HCT116 (cell line): ENCODE results near the gene FHDC1. TPM values are rescaled to one million over a fixed set of nuclear protein-coding genes. Genes with fewer than 3 reads are reported as not detected.

Experiments used
- ATAC-seq: fragments of 200-7000 bp; cut with Tn5 transposase; 2 replicates; pipeline ENCODE4 v1.9.1; 2020; ENCODE audit warnings: mild to moderate bottlenecking, moderate library complexity
- BruUV-seq: library from RNA; stranded (reverse); fragments of 400-500 nt; replicated peaks from 2 replicates; lab custom pipeline; 2021; lab: Mats Ljungman, UMichigan
- CTCF ChIA-PET: fragments of 300-600 bp; sonication (Branson Sonifier 250); formaldehyde crosslinking; loops from one replicate; lab custom pipeline; 2021; ENCODE audit warnings: antibody characterized with exemption; lab: Charles Lee
- POLR2A ChIA-PET: fragments of 300-600, 350-600 bp; sonication (Branson Sonifier 250); formaldehyde crosslinking; loops from one replicate; lab custom pipeline; 2021; ENCODE audit warnings: antibody characterized with exemption; lab: Charles Lee
- RAD21 ChIA-PET, 2 experiments: fragments of 300-600 bp; sonication (Branson Sonifier 250); formaldehyde crosslinking; loops; one replicate each; lab custom pipeline; 2023; ENCODE audit warnings: low total read pairs in 2 of 2; ENCODE audit not compliant: uncharacterized antibody in 2 of 2, unreplicated experiment in 2 of 2, low non-redundant PET in 1 of 2; lab: Charles Lee
- DNase-seq: peaks from one replicate; pipeline ENCODE4 v3.0.0-alpha.2; 2010; ENCODE audit warnings: low read depth, low spot score
- H2AFZ ChIP-seq: fragments of 200-600 bp; shearing (Covaris generic), sonication (generic); 2 replicates; pipeline ENCODE4 v1.6.1; 2017; ENCODE audit warnings: low read depth, mixed run types, mixed read lengths, antibody characterized with exemption, low read length; ENCODE audit not compliant: poor library complexity, severe bottlenecking
- H3K27ac ChIP-seq: 2 replicates; pipeline ENCODE4 v1.5.1; 2012; ENCODE audit warnings: low read depth, low read length
- H3K27me3 ChIP-seq: fragments of 200-600 bp; sonication (generic); 2 replicates; pipeline ENCODE4 v1.6.1; 2016; ENCODE audit warnings: mixed run types, low read length, mixed read lengths; ENCODE audit not compliant: insufficient read depth
- H3K36me3 ChIP-seq, 2 experiments: fragments of 200-500 bp in 1 of 2; fragments of 200-600 bp in 1 of 2; sonication (Bioruptor generic) in 1 of 2; sonication (generic) in 1 of 2; 2 replicates each; pipeline versions ENCODE4 v1.5.1 to v1.6.1; 2014 to 2016; ENCODE audit warnings: low read length in 2 of 2, inconsistent platforms in 1 of 2, mixed read lengths in 1 of 2, mixed run types in 1 of 2; ENCODE audit not compliant: insufficient read depth in 2 of 2, control insufficient read depth in 1 of 2
- H3K4me1 ChIP-seq, 2 experiments: fragments of 200-600 bp in 1 of 2; sonication (generic) in 1 of 2; 2 replicates each; pipeline versions ENCODE4 v1.5.1 to v1.6.1; 2012 to 2017; ENCODE audit warnings: low read length in 2 of 2, inconsistent platforms in 1 of 2, mild to moderate bottlenecking in 1 of 2, mixed read lengths in 1 of 2, mixed run types in 1 of 2, moderate library complexity in 1 of 2; ENCODE audit not compliant: insufficient read depth in 2 of 2, control insufficient read depth in 1 of 2
- H3K4me2 ChIP-seq: fragments of 200-600 bp; sonication (generic); 2 replicates; pipeline ENCODE4 v1.6.1; 2017; ENCODE audit warnings: mixed run types, low read length, mixed read lengths
- H3K4me3 ChIP-seq, 2 experiments: fragments of 200-600 bp in 1 of 2; sonication (generic) in 1 of 2; replicated peaks in 1 of 2; 2 replicates each; pipeline ENCODE4 v1.5.1; 2011 to 2016; ENCODE audit warnings: low read length in 2 of 2, control low read depth in 1 of 2, low read depth in 1 of 2, mild to moderate bottlenecking in 1 of 2, mixed read lengths in 1 of 2, mixed run types in 1 of 2
- H3K79me2 ChIP-seq: fragments of 200-600 bp; sonication (generic); 2 replicates; pipeline ENCODE4 v1.6.1; 2017; ENCODE audit warnings: mild to moderate bottlenecking, mixed run types, low read length, moderate library complexity, mixed read lengths; ENCODE audit not compliant: insufficient read depth
- H3K9ac ChIP-seq: fragments of 200-600 bp; sonication (generic); 2 replicates; pipeline ENCODE4 v1.6.1; 2016; ENCODE audit warnings: low read length, mixed read lengths
- H3K9me2 ChIP-seq: fragments of 200-600 bp; sonication (generic), shearing (Covaris generic); 2 replicates; pipeline ENCODE4 v1.6.1; 2017; ENCODE audit warnings: mixed run types, mild to moderate bottlenecking, moderate library complexity; ENCODE audit not compliant: insufficient read depth
- H3K9me3 ChIP-seq, 2 experiments: fragments of 200-500 bp in 1 of 2; fragments of 200-600 bp in 1 of 2; sonication (Bioruptor generic) in 1 of 2; sonication (generic) in 1 of 2; 2 replicates each; pipeline ENCODE4 v1.6.1; 2014 to 2017; ENCODE audit warnings: low read length in 2 of 2, mixed read lengths in 2 of 2, inconsistent platforms in 1 of 2, low read depth in 1 of 2, mild to moderate bottlenecking in 1 of 2, mixed run types in 1 of 2, moderate library complexity in 1 of 2; ENCODE audit not compliant: control insufficient read depth in 1 of 2, insufficient read depth in 1 of 2
- H4K20me1 ChIP-seq: fragments of 200-600 bp; sonication (generic), shearing (Covaris generic); 2 replicates; pipeline ENCODE4 v1.6.1; 2017; ENCODE audit warnings: mixed run types, mild to moderate bottlenecking, moderate library complexity; ENCODE audit not compliant: insufficient read depth
- CEBPB ChIP-seq: IDR thresholded peaks from 2 replicates; pipeline ENCODE4 v1.6.1; 2012; ENCODE audit warnings: low read depth
- EZH2phosphoT487 ChIP-seq: fragments of 200-600 bp; IDR thresholded peaks from 2 replicates; pipeline ENCODE4 v1.6.1; 2018; ENCODE audit warnings: antibody characterized with exemption, borderline replicate concordance
- RAD21 ChIP-seq: IDR thresholded peaks from 2 replicates; pipeline ENCODE4 v1.6.1; 2012; ENCODE audit warnings: low read depth, mild to moderate bottlenecking
- SIN3A ChIP-seq: IDR thresholded peaks from 2 replicates; pipeline ENCODE4 v1.6.1; 2012; ENCODE audit warnings: low read depth
- SP1 ChIP-seq: IDR thresholded peaks from 2 replicates; pipeline ENCODE4 v1.6.1; 2012; ENCODE audit warnings: low read depth
- TCF7L2 ChIP-seq: IDR thresholded peaks from 2 replicates; pipeline ENCODE4 v1.7.0; 2011; ENCODE audit warnings: borderline replicate concordance, inconsistent platforms; ENCODE audit not compliant: insufficient read depth, insufficient read length; ENCODE audit errors: extremely low read depth
- intact Hi-C: fragments of 100-400 bp; cut with micrococcal nuclease; formaldehyde crosslinking; loops from 2 replicates; pipeline ENCODE4 v1.10.0; 2022
- total RNA-seq: library from RNA; stranded (reverse); gene quantifications from one replicate; pipeline ENCODE4 v1.2.1, GENCODE V29; 2021; ENCODE audit not compliant: unreplicated experiment
- TF ChIP-seq, protein P1 (sequence below), 3 experiments: fragments of 200-600 bp in 1 of 3; sonication (generic) in 1 of 3; IDR thresholded peaks in 2 of 3; conservative IDR thresholded peaks in 1 of 3; 2 replicates each; pipeline ENCODE4 v1.5.1; 2012 to 2017; ENCODE audit warnings: low read depth in 2 of 3, low read length in 2 of 3, antibody characterized with exemption in 1 of 3, borderline replicate concordance in 1 of 3, control low read depth in 1 of 3, mild to moderate bottlenecking in 1 of 3, mixed read lengths in 1 of 3, mixed run types in 1 of 3, moderate library complexity in 1 of 3; ENCODE audit not compliant: insufficient read depth in 1 of 3

FHDC1 gene
- total RNA-seq, 1 experiment from 2014 or later: 1.8 TPM

- Histone ChIP-seq H3K4me3 (peak overlapping the region; percentile 60 to 66; a peak in 3 of 4 replicates), H3K9me3 (no peaks in the 10 kb centered on the region), H3K4me2 (peak overlapping the region; percentile 97), H3K4me1 (peaks cover 14 to 32% of the 10 kb centered on the region in 2 experiments), H3K27me3 (peaks cover 21% of the 10 kb centered on the region; the same call in 1 of the 2 replicates), H4K20me1 (no peaks in the 10 kb centered on the region), H3K79me2 (no peaks in the 10 kb centered on the region), H3K27ac (0 out of 2 replicates have a peak overlapping the region, but pooled peaks have one; percentile 43), H3K9ac (0 out of 2 replicates have a peak overlapping the region, but pooled peaks have one; percentile 52), H3K9me2 (no peaks in the 10 kb centered on the region), H3K36me3 (no peaks in the 10 kb centered on the region), H2AFZ (peak overlapping the region; percentile 42)
- ChIA-PET CTCF (interaction anchor here (1.5 to 1.8 kb wide), 2 partner anchors 148 to 193 kb away, joined by 6 read pairs; no protein-coding TSS in a partner anchor), RAD21 (no interaction called here), POLR2A (no interaction called here)
- TF ChIP-seq, protein P1, sequence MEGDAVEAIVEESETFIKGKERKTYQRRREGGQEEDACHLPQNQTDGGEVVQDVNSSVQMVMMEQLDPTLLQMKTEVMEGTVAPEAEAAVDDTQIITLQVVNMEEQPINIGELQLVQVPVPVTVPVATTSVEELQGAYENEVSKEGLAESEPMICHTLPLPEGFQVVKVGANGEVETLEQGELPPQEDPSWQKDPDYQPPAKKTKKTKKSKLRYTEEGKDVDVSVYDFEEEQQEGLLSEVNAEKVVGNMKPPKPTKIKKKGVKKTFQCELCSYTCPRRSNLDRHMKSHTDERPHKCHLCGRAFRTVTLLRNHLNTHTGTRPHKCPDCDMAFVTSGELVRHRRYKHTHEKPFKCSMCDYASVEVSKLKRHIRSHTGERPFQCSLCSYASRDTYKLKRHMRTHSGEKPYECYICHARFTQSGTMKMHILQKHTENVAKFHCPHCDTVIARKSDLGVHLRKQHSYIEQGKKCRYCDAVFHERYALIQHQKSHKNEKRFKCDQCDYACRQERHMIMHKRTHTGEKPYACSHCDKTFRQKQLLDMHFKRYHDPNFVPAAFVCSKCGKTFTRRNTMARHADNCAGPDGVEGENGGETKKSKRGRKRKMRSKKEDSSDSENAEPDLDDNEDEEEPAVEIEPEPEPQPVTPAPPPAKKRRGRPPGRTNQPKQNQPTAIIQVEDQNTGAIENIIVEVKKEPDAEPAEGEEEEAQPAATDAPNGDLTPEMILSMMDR (IDR thresholded peaks at IDR 0.05 in 2 of 3, conservative IDR thresholded peaks at IDR 0.05 in 1 of 3; ENCODE audit: borderline replicate concordance in 1 of 3, insufficient read depth in 1 of 3, low read depth in 2 of 3, low read length in 2 of 3): 0 out of 6 replicates have a peak, but pooled peaks of 2 of the 3 experiments have one; percentile 10 to 11
- TF ChIP-seq SIN3A: 0 out of 2 replicates have a peak, but pooled peaks have one; percentile 14
- no peak for TF ChIP-seq EZH2phosphoT487
- TF ChIP-seq SP1: no peak
- TF ChIP-seq RAD21: peak; percentile 41; the same call in 1 of the 2 replicates
- no peak for TF ChIP-seq CEBPB
- TF ChIP-seq TCF7L2: peak; percentile 68
- intact Hi-C loops: loop anchor here (5.0 kb wide), 2 partner anchors 147 to 192 kb away; no protein-coding TSS in a partner anchor
- DNase-seq (peak; percentile 16), ATAC-seq (peak; percentile 18)
- BruUV-seq: no TSS peak
These were observed 980 bp upstream of the FHDC1 start for GRCh38 chr4:152935143-152935542.
